GM12864 (cell line): ENCODE results near the gene SPEG.

Experiments used
- DNase-seq: peaks from one replicate; pipeline ENCODE4 v3.0.0-alpha.2; 2011; ENCODE audit warnings: low read depth
- H3K4me3 ChIP-seq: 2 replicates; pipeline ENCODE4 v1.5.1; 2011; ENCODE audit warnings: mild to moderate bottlenecking, low read depth, low read length, control low read depth
- TF ChIP-seq, protein P1 (sequence below): IDR thresholded peaks from 2 replicates; pipeline ENCODE4 v1.5.1; 2011; ENCODE audit warnings: low read depth, mild to moderate bottlenecking, moderate library complexity, low read length, control low read depth, inconsistent platforms; ENCODE audit errors: missing control alignments

Gene SPEG

GRCh38 chr2:219473511-219473910, 38.9 kb downstream of the SPEG start:
- no peak for DNase-seq

DNA sequence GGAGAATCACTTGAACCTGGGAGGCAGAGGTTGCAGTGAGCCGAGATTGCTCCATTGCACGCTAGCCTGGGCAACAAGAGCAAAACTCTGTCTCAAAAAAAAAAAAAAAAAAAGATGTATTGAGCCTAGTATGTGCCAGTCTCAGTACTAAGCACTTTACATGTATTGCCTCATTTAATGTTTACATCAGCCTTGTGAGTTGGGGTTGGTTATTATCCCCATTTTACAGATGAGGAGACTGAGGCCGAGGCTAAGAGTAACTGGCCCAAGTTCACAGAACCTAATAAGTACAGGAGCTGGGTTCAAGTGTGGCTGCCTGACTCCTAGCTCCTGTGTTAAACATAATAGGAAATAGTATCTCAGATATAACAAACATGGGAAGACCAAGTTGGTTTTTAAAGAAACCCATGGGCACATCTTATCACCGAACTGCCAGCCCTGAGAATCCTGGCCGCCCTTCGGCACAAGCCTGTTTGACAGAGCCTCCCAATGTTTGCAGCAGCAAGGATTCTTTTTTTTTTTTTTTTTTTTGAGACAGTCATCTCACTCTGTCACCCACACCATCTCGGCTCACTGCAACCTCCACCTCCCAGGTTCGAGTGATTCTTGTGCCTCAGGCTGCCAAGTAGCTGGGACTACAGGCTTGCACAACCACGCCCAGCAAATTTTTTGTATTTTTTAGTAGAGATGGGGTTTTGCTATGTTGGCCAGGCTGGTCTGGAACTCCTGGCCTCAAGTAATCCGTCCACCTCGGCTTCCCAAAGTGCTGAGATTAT, 39.8 kb downstream of the SPEG start:
- TF ChIP-seq, protein P1, sequence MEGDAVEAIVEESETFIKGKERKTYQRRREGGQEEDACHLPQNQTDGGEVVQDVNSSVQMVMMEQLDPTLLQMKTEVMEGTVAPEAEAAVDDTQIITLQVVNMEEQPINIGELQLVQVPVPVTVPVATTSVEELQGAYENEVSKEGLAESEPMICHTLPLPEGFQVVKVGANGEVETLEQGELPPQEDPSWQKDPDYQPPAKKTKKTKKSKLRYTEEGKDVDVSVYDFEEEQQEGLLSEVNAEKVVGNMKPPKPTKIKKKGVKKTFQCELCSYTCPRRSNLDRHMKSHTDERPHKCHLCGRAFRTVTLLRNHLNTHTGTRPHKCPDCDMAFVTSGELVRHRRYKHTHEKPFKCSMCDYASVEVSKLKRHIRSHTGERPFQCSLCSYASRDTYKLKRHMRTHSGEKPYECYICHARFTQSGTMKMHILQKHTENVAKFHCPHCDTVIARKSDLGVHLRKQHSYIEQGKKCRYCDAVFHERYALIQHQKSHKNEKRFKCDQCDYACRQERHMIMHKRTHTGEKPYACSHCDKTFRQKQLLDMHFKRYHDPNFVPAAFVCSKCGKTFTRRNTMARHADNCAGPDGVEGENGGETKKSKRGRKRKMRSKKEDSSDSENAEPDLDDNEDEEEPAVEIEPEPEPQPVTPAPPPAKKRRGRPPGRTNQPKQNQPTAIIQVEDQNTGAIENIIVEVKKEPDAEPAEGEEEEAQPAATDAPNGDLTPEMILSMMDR, result no peak
- DNase-seq, result no peak
- H3K4me3 ChIP-seq, result no peak overlapping the region

More at GRCh38 chr2:219473511-219473910, 38.9 kb downstream of the SPEG start:
- H3K4me3 ChIP-seq, result no peak overlapping the region
- TF ChIP-seq, protein P1, result no peak

DNA sequence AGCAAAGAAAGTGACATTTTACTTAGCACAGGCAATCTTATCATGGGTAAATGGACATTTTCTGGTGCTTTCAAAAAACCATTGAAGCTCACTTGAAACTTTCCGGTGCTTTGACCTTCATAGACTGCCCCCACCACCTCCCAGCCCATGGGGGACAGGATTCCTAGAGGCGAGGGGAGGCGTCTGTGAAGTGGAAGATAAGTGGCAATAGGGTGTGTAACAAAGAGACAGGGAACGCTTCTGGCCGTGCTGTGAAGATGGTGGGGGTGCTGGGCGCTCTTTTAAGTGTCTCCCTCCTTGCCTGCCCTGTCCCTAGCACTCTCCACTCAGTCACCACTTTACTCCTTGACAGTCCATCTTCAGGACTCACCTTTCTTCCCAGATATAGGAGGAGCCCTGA, 40.6 kb downstream of the SPEG start:
- no peak for DNase-seq
- no peak overlapping the region for H3K4me3 ChIP-seq
- TF ChIP-seq, protein P1, result no peak

- no peak for DNase-seq
- no peak overlapping the region for H3K4me3 ChIP-seq
- TF ChIP-seq, protein P1, result peak; percentile 84
These were observed 41.3 kb downstream of the SPEG start for GRCh38 chr2:219475697-219476651.

DNA sequence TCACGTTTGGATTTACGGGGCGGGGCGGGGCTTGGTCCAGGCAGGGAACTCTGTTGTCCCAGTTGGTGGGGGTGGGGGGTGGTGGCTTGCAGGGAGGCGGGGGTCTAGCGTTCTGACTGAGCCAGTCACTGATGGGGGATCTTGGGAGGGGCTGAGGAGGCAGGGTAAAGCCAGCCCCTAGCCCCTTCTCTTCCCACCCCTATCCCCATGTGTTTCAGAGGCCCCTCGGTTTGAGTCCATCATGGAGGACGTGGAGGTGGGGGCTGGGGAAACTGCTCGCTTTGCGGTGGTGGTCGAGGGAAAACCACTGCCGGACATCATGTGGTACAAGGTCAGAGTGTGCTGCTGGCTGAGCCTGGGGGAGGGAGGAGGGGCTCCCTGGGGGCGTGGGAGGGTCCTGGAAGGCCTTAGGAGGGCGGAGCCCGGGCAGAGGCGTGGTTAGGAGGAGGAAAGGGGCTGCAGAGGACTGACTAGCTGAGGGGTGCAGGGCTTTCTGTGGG, 42.1 kb downstream of the SPEG start:
- TF ChIP-seq, protein P1, result no peak
- no peak overlapping the region for H3K4me3 ChIP-seq
- DNase-seq, result no peak

DNA sequence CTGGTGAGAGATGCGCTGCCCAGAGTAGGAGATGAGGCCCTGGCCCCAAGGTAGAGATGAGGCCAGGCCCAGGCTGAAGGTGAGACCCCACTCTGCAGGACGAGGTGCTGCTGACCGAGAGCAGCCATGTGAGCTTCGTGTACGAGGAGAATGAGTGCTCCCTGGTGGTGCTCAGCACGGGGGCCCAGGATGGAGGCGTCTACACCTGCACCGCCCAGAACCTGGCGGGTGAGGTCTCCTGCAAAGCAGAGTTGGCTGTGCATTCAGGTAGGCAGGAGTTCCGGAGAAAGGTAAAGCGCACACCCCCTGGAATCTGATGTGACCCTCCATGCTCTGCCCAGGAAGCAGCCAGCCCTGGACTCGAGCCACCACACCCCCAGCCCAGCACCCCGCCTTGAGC, 42.5 kb downstream of the SPEG start:
- H3K4me3 ChIP-seq, result no peak overlapping the region
- DNase-seq, result no peak
- TF ChIP-seq, protein P1, result no peak
